B cell (primary cell): ENCODE measurements around the gene ZNF423. TPM values are rescaled to one million over a fixed set of nuclear protein-coding genes. Genes with fewer than 3 reads are reported as not detected.

Experiments used
- ATAC-seq: fragments of 200-7000 bp; cut with Tn5 transposase; one replicate; pipeline ENCODE4 v1.10.0; 2021; ENCODE audit warnings: low read depth, mild to moderate bottlenecking, moderate number of reproducible peaks, moderate library complexity
- CTCF ChIA-PET: fragments of 350-600 bp; sonication (Branson Sonifier 250); formaldehyde crosslinking; loops from one replicate; lab custom pipeline; 2021; ENCODE audit warnings: antibody characterized with exemption, inconsistent platforms; lab: Charles Lee
- POLR2A ChIA-PET: fragments of 350-600 bp; sonication (Branson Sonifier 250); formaldehyde crosslinking; loops from one replicate; lab custom pipeline; 2021; ENCODE audit warnings: antibody characterized with exemption; lab: Charles Lee
- DNase-seq: peaks from one replicate; pipeline ENCODE4 v3.0.0; 2013
- H2AFZ ChIP-seq: 2 replicates; pipeline ENCODE4 v1.6.1; 2012; ENCODE audit warnings: mild to moderate bottlenecking, low read depth, low read length; ENCODE audit not compliant: insufficient read depth, poor library complexity, severe bottlenecking
- H3K27ac ChIP-seq, 2 donors: 1 replicate in 1 of 2; 2 replicates in 1 of 2; pipeline ENCODE4 v1.5.1; 2012 to 2013; ENCODE audit warnings: low read length in 2 of 2, mild to moderate bottlenecking in 2 of 2, moderate library complexity in 1 of 2
- H3K27me3 ChIP-seq, 4 experiments: fragments of 200-600 bp in 1 of 4; sonication (generic) in 1 of 4; replicated peaks in 1 of 4; 1 replicate in 2 of 4; 2 replicates in 2 of 4; pipeline versions ENCODE4 v1.6.1 to v1.7.0; 2013 to 2016; ENCODE audit warnings: low read length in 3 of 4, mild to moderate bottlenecking in 2 of 4, mixed read lengths in 1 of 4, moderate library complexity in 1 of 4; ENCODE audit not compliant: insufficient read depth in 4 of 4, control insufficient read depth in 3 of 4; ENCODE audit errors: control extremely low read depth in 1 of 4
- H3K36me3 ChIP-seq, 2 experiments: replicated peaks in 1 of 2; 1 replicate in 1 of 2; 2 replicates in 1 of 2; pipeline versions ENCODE4 v1.6.1 to v1.7.1; 2013; ENCODE audit warnings: low read length in 1 of 2; ENCODE audit not compliant: insufficient read depth in 2 of 2, control insufficient read depth in 1 of 2; ENCODE audit errors: control extremely low read depth in 1 of 2, extremely low read depth in 1 of 2
- H3K4me1 ChIP-seq, 2 donors: fragments of 200-600 bp in 1 of 2; sonication (generic) in 1 of 2; 1 replicate in 1 of 2; 2 replicates in 1 of 2; pipeline versions ENCODE4 v1.5.1 to v1.6.1; 2013 to 2017; ENCODE audit warnings: low read length in 2 of 2; ENCODE audit not compliant: control insufficient read depth in 2 of 2, insufficient read depth in 2 of 2
- H3K4me2 ChIP-seq: replicated peaks from 2 replicates; pipeline ENCODE3; 2012; ENCODE audit warnings: mild to moderate bottlenecking, low read depth, low read length; ENCODE audit not compliant: poor library complexity, severe bottlenecking
- H3K4me3 ChIP-seq, 5 experiments: fragments of 200-600 bp in 1 of 5; sonication (generic) in 1 of 5; 1 replicate in 3 of 5; 2 replicates in 2 of 5; pipeline versions ENCODE4 v1.5.1 to v1.7.0; 2011 to 2016; ENCODE audit warnings: low read length in 4 of 5, mild to moderate bottlenecking in 4 of 5, low read depth in 2 of 5, control low read depth in 1 of 5, moderate library complexity in 1 of 5; ENCODE audit not compliant: insufficient read depth in 1 of 5; ENCODE audit errors: control extremely low read depth in 1 of 5, extremely low read depth in 1 of 5
- H3K79me2 ChIP-seq: fragments of 200-600 bp; sonication (generic); one replicate; pipeline ENCODE4 v1.6.0; 2016; ENCODE audit warnings: low read length; ENCODE audit not compliant: control insufficient read depth, insufficient read depth
- H3K9ac ChIP-seq: fragments of 200-600 bp; sonication (generic); 2 replicates; pipeline ENCODE4 v1.6.1; 2017; ENCODE audit warnings: mild to moderate bottlenecking, low read length, moderate library complexity
- H3K9me3 ChIP-seq, 3 donors: one replicate each; pipeline versions ENCODE4 v1.6.1 to v1.7.1; 2013; ENCODE audit warnings: low read length in 2 of 3; ENCODE audit not compliant: control insufficient read depth in 2 of 3, insufficient read depth in 1 of 3; ENCODE audit errors: control extremely low read depth in 1 of 3
- H4K20me1 ChIP-seq: 2 replicates; pipeline ENCODE4 v1.6.0; 2012; ENCODE audit warnings: mild to moderate bottlenecking, low read length; ENCODE audit not compliant: insufficient read depth, control insufficient read depth, poor library complexity, severe bottlenecking
- H3K27ac Mint-ChIP-seq: one replicate; pipeline ENCODE4 v1.8.0; 2021; ENCODE audit warnings: mixed read lengths
- H3K27me3 Mint-ChIP-seq: one replicate; pipeline ENCODE4 v1.8.0; 2021; ENCODE audit warnings: mixed read lengths
- H3K4me1 Mint-ChIP-seq: one replicate; pipeline ENCODE4 v1.8.0; 2021; ENCODE audit warnings: mixed read lengths
- H3K4me3 Mint-ChIP-seq: one replicate; pipeline ENCODE4 v1.8.0; 2021; ENCODE audit warnings: mixed read lengths
- H3K9me3 Mint-ChIP-seq: one replicate; pipeline ENCODE4 v1.8.0; 2022; ENCODE audit warnings: mixed read lengths; ENCODE audit not compliant: insufficient read depth
- EZH2 ChIP-seq: IDR thresholded peaks from 2 replicates; pipeline ENCODE4 v1.6.1; 2012; ENCODE audit warnings: borderline replicate concordance, low read depth, mild to moderate bottlenecking, moderate library complexity, low read length; ENCODE audit not compliant: insufficient read depth, poor library complexity, severe bottlenecking
- WGBS: methylation state at CpG from one replicate; pipeline ENCODE4 v1.1.5; 2013; ENCODE audit warnings: missing lambda C conversion rate; ENCODE audit not compliant: insufficient coverage; 5-methylcytosine and 5-hydroxymethylcytosine counted together
- intact Hi-C: fragments of 100-400 bp; cut with micrococcal nuclease; formaldehyde crosslinking; loops from one replicate; pipeline ENCODE4 v1.10.0; 2022
- polyA plus RNA-seq: library from polyadenylated mRNA; depleted of rRNA; stranded (reverse); fragments of >200 nt; gene quantifications from 2 replicates; pipeline ENCODE4 v1.2.3, GENCODE V29; 2012
- total RNA-seq, 2 donors: library from RNA; stranded (reverse); fragments of 120-200 nt in 1 of 2; gene quantifications; 1 replicate in 1 of 2; 2 replicates in 1 of 2; pipeline versions ENCODE4 v1.2.3 to v1.2.4, GENCODE V29; 2013 to 2022
- TF ChIP-seq, protein P1 (sequence below): fragments of 200-600 bp; IDR thresholded peaks from one replicate; pipeline ENCODE4 v1.8.0; 2022; ENCODE audit warnings: antibody characterized with exemption, mild to moderate bottlenecking

Gene ZNF423
- total and polyA plus RNA-seq, 2 donors (not counting 1 experiment from before 2014, with no cell fraction given) = not detected

DNA sequence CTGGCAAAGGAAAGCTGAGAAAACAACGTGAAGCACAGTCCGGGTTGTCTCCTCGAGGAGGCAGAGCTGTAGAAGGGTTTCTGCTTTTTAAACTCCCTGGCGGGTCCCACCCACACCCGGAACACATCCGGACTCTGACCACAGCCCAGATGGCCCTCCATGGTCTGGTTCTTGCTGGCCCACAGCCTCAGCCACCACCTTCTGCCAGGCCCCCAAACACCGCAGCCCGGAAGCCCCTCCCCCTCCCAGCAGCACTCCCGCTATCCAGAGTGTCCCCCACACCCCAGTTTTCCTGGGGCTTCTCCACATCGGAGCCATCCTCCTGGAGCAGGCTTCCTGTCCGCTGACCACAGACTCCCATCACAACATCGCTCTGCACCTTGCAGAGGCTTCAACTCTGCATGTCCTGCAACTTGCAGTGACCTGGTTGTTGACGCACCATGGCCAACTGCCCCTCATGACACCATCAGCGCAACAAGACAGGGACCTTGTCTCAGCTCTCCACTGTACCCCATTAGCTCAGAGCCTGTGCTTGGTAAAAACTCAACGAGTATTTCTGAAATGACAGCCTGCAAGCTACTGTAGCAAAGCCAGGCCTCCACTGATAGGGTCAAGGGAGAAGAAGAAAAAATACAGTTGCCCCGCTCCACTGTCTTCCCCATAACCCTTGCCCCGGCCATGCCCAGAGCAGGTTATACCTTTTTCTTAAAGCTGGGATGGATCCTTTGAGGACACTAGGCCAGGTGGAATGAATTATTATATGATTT, 352.5 kb downstream of the ZNF423 start:
- H3K9me3 ChIP-seq = no peaks in the 10 kb centered on the region
- peak overlapping the region; percentile 41 for H2AFZ ChIP-seq
- Mint-ChIP-seq H3K9me3 (peaks cover 3% of the 10 kb centered on the region), H3K27me3 (peaks cover 10% of the 10 kb centered on the region), H3K27ac (no peak overlapping the region), H3K4me1 (peaks cover 23% of the 10 kb centered on the region), H3K4me3 (peak overlapping the region; percentile 70)
- no peak for TF ChIP-seq EZH2
- TF ChIP-seq, protein P1, sequence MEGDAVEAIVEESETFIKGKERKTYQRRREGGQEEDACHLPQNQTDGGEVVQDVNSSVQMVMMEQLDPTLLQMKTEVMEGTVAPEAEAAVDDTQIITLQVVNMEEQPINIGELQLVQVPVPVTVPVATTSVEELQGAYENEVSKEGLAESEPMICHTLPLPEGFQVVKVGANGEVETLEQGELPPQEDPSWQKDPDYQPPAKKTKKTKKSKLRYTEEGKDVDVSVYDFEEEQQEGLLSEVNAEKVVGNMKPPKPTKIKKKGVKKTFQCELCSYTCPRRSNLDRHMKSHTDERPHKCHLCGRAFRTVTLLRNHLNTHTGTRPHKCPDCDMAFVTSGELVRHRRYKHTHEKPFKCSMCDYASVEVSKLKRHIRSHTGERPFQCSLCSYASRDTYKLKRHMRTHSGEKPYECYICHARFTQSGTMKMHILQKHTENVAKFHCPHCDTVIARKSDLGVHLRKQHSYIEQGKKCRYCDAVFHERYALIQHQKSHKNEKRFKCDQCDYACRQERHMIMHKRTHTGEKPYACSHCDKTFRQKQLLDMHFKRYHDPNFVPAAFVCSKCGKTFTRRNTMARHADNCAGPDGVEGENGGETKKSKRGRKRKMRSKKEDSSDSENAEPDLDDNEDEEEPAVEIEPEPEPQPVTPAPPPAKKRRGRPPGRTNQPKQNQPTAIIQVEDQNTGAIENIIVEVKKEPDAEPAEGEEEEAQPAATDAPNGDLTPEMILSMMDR = no peak
- POLR2A ChIA-PET = no interaction called here
- H3K4me2 ChIP-seq = peak overlapping the region; percentile 52
- peaks cover 15 to 16% of the 10 kb centered on the region in 2 donors for H3K4me1 ChIP-seq
- H3K27ac ChIP-seq = no peak overlapping the region
- H3K36me3 ChIP-seq = no peaks in the 10 kb centered on the region
- peaks cover 0 to 6% (median 0%) of the 10 kb centered on the region in 4 experiments for H3K27me3 ChIP-seq
- CTCF ChIA-PET = no interaction called here
- no peak for ATAC-seq
- no peaks in the 10 kb centered on the region for H4K20me1 ChIP-seq
- intact Hi-C loops = no loop called here
- peak overlapping the region; percentile 3 for H3K9ac ChIP-seq
- WGBS = 13% methylated on average over 11 of the region's 17 CpGs
- no peak for DNase-seq
- H3K79me2 ChIP-seq = no peaks in the 10 kb centered on the region
- no peak overlapping the region for H3K4me3 ChIP-seq

DNA sequence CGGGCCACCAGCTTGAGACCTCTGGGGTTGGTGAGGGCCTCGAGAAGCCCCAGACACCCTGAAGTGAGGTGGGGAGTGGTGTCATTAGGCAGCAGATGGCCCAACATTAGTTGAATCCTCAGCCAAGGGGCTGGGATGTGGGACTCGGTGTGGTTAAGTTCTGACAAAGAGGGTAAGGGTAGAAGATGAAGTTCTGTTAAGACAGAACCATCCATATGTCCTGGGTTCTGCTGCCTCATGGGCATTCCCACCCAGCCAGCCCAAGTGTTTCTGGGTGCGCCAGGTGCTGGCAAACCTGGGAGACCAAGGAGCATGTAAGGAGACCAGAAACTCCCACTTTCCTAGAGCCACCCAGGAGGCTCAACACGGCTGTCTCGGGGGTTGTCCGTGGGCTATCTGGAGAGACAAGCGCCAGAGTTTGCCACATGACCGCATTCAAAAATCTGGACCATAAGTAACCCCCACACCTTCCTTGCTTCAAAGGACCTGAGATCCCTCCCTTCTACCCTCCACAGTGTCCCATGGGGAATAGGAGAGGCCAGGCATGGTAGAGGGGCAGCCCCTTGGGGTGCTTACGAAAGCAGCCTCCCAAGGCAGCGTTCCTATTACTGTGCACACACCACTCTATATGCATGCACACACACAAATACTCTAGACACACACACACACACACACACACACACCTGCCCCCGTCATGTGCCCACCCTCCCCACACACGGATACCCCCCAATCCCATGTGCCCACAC, 353.6 kb downstream of the ZNF423 start:
- no peak for ATAC-seq
- H3K9ac ChIP-seq = no peak overlapping the region
- POLR2A ChIA-PET = no interaction called here
- intact Hi-C loops = no loop called here
- Mint-ChIP-seq H3K4me3 (no peak overlapping the region), H3K27ac (no peak overlapping the region), H3K27me3 (peaks cover 10% of the 10 kb centered on the region), H3K9me3 (peaks cover 3% of the 10 kb centered on the region), H3K4me1 (peaks cover 23% of the 10 kb centered on the region)
- WGBS = 33% methylated on average over 10 of the region's 13 CpGs
- TF ChIP-seq EZH2 = no peak
- TF ChIP-seq, protein P1 = no peak
- no peaks in the 10 kb centered on the region for H3K79me2 ChIP-seq
- H2AFZ ChIP-seq = no peak overlapping the region
- no peak overlapping the region for H3K27ac ChIP-seq
- peak overlapping the region; percentile 52 for H3K4me2 ChIP-seq
- no peak overlapping the region for H3K4me3 ChIP-seq
- no peaks in the 10 kb centered on the region for H3K36me3 ChIP-seq
- DNase-seq = no peak
- no peaks in the 10 kb centered on the region for H3K9me3 ChIP-seq
- peaks cover 0 to 6% (median 0%) of the 10 kb centered on the region in 4 experiments for H3K27me3 ChIP-seq
- H4K20me1 ChIP-seq = no peaks in the 10 kb centered on the region
- H3K4me1 ChIP-seq = peaks cover 15 to 16% of the 10 kb centered on the region in 2 donors
- CTCF ChIA-PET = no interaction called here
